Gastrocnemius medialis (tissue), 4 donors: ENCODE measurements around the gene ITPKC. TPM values are rescaled to one million over a fixed set of nuclear protein-coding genes. Genes with fewer than 3 reads are reported as not detected.
A peak's percentile ranks its signal among the peaks of the same experiment; 100 is the strongest.

Experiments used
- ATAC-seq, 2 donors: fragments of 150-250 bp; one replicate each; pipeline ENCODE4 v1.9.1; 2016
- DNase-seq, 2 donors: peaks; one replicate each; pipeline ENCODE4 v3.0.0-alpha.2; 2019
- H3K27ac ChIP-seq, 4 donors: fragments of 200-600 bp; sonication (generic); 1 replicate in 1 of 4; 2 replicates in 3 of 4; pipeline ENCODE4 v1.5.1; 2016 to 2018; ENCODE audit warnings: mild to moderate bottlenecking in 2 of 4, moderate library complexity in 1 of 4
- H3K27me3 ChIP-seq, 3 donors: fragments of 200-600 bp; sonication (generic) in 2 of 3; 1 replicate in 1 of 3; 2 replicates in 2 of 3; pipeline versions ENCODE4 v1.5.1 to v1.6.0; 2016 to 2019; ENCODE audit warnings: mild to moderate bottlenecking in 1 of 3, moderate library complexity in 1 of 3
- H3K36me3 ChIP-seq, 2 donors: fragments of 200-600 bp; sonication (generic) in 1 of 2; one replicate each; pipeline ENCODE4 v1.5.1; 2017 to 2018
- H3K4me1 ChIP-seq, 2 donors: fragments of 200-600 bp; sonication (generic) in 1 of 2; one replicate each; pipeline ENCODE4 v1.5.1; 2016 to 2017; ENCODE audit warnings: mild to moderate bottlenecking in 2 of 2
- H3K4me3 ChIP-seq, 4 donors: fragments of 200-600 bp; sonication (generic) in 3 of 4; 1 replicate in 1 of 4; 2 replicates in 3 of 4; pipeline ENCODE4 v1.5.1; 2016 to 2019; ENCODE audit warnings: mild to moderate bottlenecking in 2 of 4
- H3K9me3 ChIP-seq, 3 donors: fragments of 200-600 bp; sonication (generic) in 2 of 3; 1 replicate in 1 of 3; 2 replicates in 2 of 3; pipeline ENCODE4 v1.5.1; 2016 to 2019
- CTCF ChIP-seq, 5 experiments: fragments of 450-650 bp in 3 of 5; fragments of 200-600 bp in 2 of 5; sonication (generic) in 2 of 5; IDR thresholded peaks in 4 of 5; conservative IDR thresholded peaks in 1 of 5; 1 replicate in 4 of 5; 2 replicates in 1 of 5; pipeline ENCODE4 v1.5.1; 2016 to 2019; ENCODE audit warnings: antibody characterized with exemption in 5 of 5, mild to moderate bottlenecking in 3 of 5, moderate library complexity in 3 of 5
- POLR2A ChIP-seq, 2 donors: fragments of 450-650 bp; IDR thresholded peaks; one replicate each; pipeline ENCODE4 v1.6.1; 2017; ENCODE audit warnings: antibody characterized with exemption in 2 of 2, mild to moderate bottlenecking in 2 of 2, moderate library complexity in 2 of 2
- in situ Hi-C, 4 donors: fragments of 200-750 bp; cut with MboI; loops; one replicate each; pipeline versions ENCODE4 v1.15.0 to v1.8.0; 2017; ENCODE audit warnings: low sequenced_read_pairs in 4 of 4
- intact Hi-C: fragments of 100-400 bp; cut with DNase I; formaldehyde crosslinking; loops from one replicate; pipeline ENCODE4 v1.15.1; 2023; ENCODE audit warnings: low total_unique reads
- total RNA-seq, 4 donors: library from RNA; depleted of rRNA; stranded (reverse); fragments of >200 nt; gene quantifications; one replicate each; pipeline versions ENCODE4 v1.1.0 to v1.2.3, GENCODE V29; 2016

ITPKC gene
- total RNA-seq, 4 donors from 2014 or later = 14.9 to 34.5 (median 21.8) TPM

- intact Hi-C loops (no loop called here), in situ Hi-C loops (no loop called here)
- Histone ChIP-seq H3K36me3 (peaks cover 0 to 25% of the 10 kb centered on the region in 2 donors), H3K27ac (no peak overlapping the region), H3K4me1 (no peaks in the 10 kb centered on the region), H3K4me3 (no peak overlapping the region), H3K27me3 (no peaks in the 10 kb centered on the region), H3K9me3 (no peaks in the 10 kb centered on the region)
- ATAC-seq (no peak), DNase-seq (no peak)
- no peak for TF ChIP-seq CTCF (IDR thresholded peaks at IDR 0.05 in 4 of 5, conservative IDR thresholded peaks at IDR 0.05 in 1 of 5)
- no peak for TF ChIP-seq POLR2A (IDR thresholded peaks at IDR 0.05)
These were observed 14.4 kb upstream of the ITPKC start for GRCh38 chr19:40702337-40703012.

- peaks cover 0 to 28% of the 10 kb centered on the region in 2 donors for H3K36me3 ChIP-seq
- in situ Hi-C loops (no loop called here), intact Hi-C loops (no loop called here)
- no peak for ATAC-seq
- no peak overlapping the region for H3K4me3 ChIP-seq
- H3K27ac ChIP-seq = no peak overlapping the region
- no peaks in the 10 kb centered on the region for H3K4me1 ChIP-seq
- H3K27me3 ChIP-seq = no peaks in the 10 kb centered on the region
- H3K9me3 ChIP-seq = no peaks in the 10 kb centered on the region
- TF ChIP-seq CTCF (IDR thresholded peaks at IDR 0.05 in 4 of 5, conservative IDR thresholded peaks at IDR 0.05 in 1 of 5) (no peak), POLR2A (IDR thresholded peaks at IDR 0.05) (no peak)
- no peak for DNase-seq
These were observed 13.7 kb upstream of the ITPKC start for GRCh38 chr19:40703029-40703755.

GRCh38 chr19:40704491-40705361, 12.2 kb upstream of the ITPKC start:
- TF ChIP-seq CTCF (IDR thresholded peaks at IDR 0.05 in 4 of 5, conservative IDR thresholded peaks at IDR 0.05 in 1 of 5) = no peak
- TF ChIP-seq POLR2A (IDR thresholded peaks at IDR 0.05) = no peak
- Histone ChIP-seq H3K4me3 (no peak overlapping the region), H3K27me3 (no peaks in the 10 kb centered on the region), H3K4me1 (no peaks in the 10 kb centered on the region), H3K36me3 (peaks cover 0 to 42% of the 10 kb centered on the region in 2 donors), H3K9me3 (no peaks in the 10 kb centered on the region), H3K27ac (peak overlapping the region in 1 of 4 donors; percentile 34)
- intact Hi-C loops = no loop called here
- in situ Hi-C loops = no loop called here
- ATAC-seq (no peak), DNase-seq (no peak)

- Histone ChIP-seq H3K27ac (peak overlapping the region; percentile 18 to 67 (median 44)), H3K9me3 (no peaks in the 10 kb centered on the region), H3K4me3 (no peak overlapping the region), H3K4me1 (no peaks in the 10 kb centered on the region), H3K27me3 (no peaks in the 10 kb centered on the region), H3K36me3 (peaks cover 0 to 48% of the 10 kb centered on the region in 2 donors)
- in situ Hi-C loops (no loop called here), intact Hi-C loops (no loop called here)
- ATAC-seq (peak in 1 of 2 donors; percentile 52), DNase-seq (no peak)
- TF ChIP-seq CTCF (IDR thresholded peaks at IDR 0.05 in 4 of 5, conservative IDR thresholded peaks at IDR 0.05 in 1 of 5) (no peak), POLR2A (IDR thresholded peaks at IDR 0.05) (no peak)
These were observed 11.6 kb upstream of the ITPKC start for GRCh38 chr19:40705362-40705651.
